ENCODE measurements around the gene CHST3. TPM values are rescaled to one million over a fixed set of nuclear protein-coding genes. Genes with fewer than 3 reads are reported as not detected.
A peak's percentile ranks its signal among the peaks of the same experiment; 100 is the strongest.

The CHST3 gene
- total RNA-seq, 1 experiment from 2014 or later, result 10.0 TPM

DNA sequence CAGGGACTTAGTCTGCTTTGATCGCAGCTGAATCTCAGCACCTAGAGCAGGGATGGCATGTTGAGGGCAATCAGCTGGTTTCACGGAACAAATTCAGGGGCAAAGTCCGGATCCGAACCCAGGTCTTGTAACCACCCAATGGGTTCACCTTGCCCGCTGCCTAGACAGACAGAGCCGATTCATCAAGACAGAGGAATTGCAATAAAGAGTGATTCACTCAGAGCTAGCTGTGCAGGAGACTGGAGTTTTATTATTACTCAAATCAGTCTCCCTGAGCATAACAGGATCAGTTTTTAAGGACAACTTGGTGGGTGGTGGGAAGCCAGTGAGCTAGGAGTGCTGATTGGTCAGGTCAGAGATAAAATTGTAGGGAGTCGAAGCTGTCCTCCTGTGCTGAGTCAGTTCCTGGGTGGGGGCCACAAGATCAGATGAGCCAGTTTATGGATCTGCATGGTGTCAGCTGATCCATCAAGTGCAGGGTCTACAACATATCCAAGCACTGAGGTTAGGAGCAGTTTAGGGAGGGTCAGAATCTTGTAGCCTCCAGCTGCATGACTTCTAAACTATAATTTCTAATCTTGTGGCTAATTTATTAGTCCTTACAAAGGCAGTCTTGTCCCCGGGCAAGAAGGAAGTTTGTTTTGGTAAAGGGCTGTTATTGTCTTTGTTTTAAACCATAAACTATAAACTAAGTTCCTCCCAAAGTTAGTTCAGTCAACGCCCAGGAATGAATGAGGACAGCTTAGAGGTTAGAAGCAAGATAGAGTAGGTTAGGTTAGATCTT is 43.5 kb upstream of the CHST3 start:
- Histone ChIP-seq H3K27me3 (replicated peaks; ENCODE audit: insufficient read depth, low read depth, low read length, poor library complexity) (no peaks in the 10 kb centered on the region), H3K27ac (ENCODE audit: low read depth, low read length, poor library complexity, severe bottlenecking) (no peak overlapping the region), H3K36me3 (ENCODE audit: insufficient read depth, low read length, poor library complexity, severe bottlenecking) (no peaks in the 10 kb centered on the region), H3K4me3 (ENCODE audit: low read depth, low read length, poor library complexity, severe bottlenecking) (no peak overlapping the region), H3K9me3 (ENCODE audit: low read depth, low read length, poor library complexity, severe bottlenecking) (peaks cover 10% of the 10 kb centered on the region), H3K4me1 (ENCODE audit: insufficient read depth, low read length, poor library complexity, severe bottlenecking) (peaks cover 13% of the 10 kb centered on the region)
- ChIA-PET CTCF (no interaction called here), POLR2A (ENCODE audit: low non-redundant PET) (no interaction called here)
- intact Hi-C loops (cut with micrococcal nuclease; ENCODE audit: unreplicated experiment), result no loop called here
- peak; percentile 13 for DNase-seq (ENCODE audit: low spot score)
- no TSS peak for BruUV-seq (replicated peaks)
- TF ChIP-seq EZH2 (IDR thresholded peaks at IDR 0.05; ENCODE audit: borderline replicate concordance, low read depth, low read length, poor library complexity, severe bottlenecking), result no peak
- TF ChIP-seq, protein P1, sequence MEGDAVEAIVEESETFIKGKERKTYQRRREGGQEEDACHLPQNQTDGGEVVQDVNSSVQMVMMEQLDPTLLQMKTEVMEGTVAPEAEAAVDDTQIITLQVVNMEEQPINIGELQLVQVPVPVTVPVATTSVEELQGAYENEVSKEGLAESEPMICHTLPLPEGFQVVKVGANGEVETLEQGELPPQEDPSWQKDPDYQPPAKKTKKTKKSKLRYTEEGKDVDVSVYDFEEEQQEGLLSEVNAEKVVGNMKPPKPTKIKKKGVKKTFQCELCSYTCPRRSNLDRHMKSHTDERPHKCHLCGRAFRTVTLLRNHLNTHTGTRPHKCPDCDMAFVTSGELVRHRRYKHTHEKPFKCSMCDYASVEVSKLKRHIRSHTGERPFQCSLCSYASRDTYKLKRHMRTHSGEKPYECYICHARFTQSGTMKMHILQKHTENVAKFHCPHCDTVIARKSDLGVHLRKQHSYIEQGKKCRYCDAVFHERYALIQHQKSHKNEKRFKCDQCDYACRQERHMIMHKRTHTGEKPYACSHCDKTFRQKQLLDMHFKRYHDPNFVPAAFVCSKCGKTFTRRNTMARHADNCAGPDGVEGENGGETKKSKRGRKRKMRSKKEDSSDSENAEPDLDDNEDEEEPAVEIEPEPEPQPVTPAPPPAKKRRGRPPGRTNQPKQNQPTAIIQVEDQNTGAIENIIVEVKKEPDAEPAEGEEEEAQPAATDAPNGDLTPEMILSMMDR (conservative IDR thresholded peaks at IDR 0.05; ENCODE audit: low read depth, low read length), result no peak

DNA sequence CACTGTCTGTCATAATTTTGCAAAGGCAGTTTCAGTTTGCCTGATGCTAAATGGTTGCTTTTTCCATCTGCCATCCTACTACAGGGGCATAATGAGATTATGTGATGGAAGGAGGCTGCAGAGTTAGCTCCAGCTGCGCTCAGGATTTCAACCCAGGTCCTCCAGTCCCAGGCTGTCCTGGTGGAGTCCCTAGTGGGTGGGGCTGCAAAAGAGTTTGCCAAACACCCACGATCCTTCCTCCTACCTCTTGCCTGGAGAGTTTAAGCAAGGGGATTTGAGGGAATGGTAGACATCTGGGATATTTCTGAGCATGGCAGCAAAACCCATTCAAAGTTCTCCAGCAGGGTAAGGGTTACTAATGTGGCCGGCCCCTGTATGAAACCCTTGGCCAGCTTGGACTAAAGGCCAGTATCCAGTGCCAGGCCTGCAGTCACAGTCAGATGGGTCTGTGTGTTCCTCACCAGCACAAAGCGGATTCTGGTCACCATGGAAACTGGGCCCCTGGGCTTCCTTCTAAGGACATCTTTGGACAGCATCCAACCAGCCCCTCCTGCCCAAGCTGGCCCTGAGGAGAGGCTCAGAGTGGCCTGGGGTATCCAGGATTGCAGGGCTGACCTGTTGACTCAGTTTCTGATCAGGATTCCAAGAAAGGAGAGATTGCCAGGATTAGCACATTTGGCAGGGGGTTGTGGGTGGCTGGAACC is 42.7 kb upstream of the CHST3 start:
- TF ChIP-seq EZH2 (IDR thresholded peaks at IDR 0.05; ENCODE audit: borderline replicate concordance, low read depth, low read length, poor library complexity, severe bottlenecking), result no peak
- TF ChIP-seq, protein P1 (conservative IDR thresholded peaks at IDR 0.05; ENCODE audit: low read depth, low read length), result no peak
- H3K36me3 ChIP-seq (ENCODE audit: insufficient read depth, low read length, poor library complexity, severe bottlenecking), result no peaks in the 10 kb centered on the region
- H3K4me1 ChIP-seq (ENCODE audit: insufficient read depth, low read length, poor library complexity, severe bottlenecking), result peaks cover 13% of the 10 kb centered on the region
- no peak for DNase-seq (ENCODE audit: low spot score)
- H3K9me3 ChIP-seq (ENCODE audit: low read depth, low read length, poor library complexity, severe bottlenecking), result peaks cover 10% of the 10 kb centered on the region
- CTCF ChIA-PET, result no interaction called here
- H3K27me3 ChIP-seq (replicated peaks; ENCODE audit: insufficient read depth, low read depth, low read length, poor library complexity), result no peaks in the 10 kb centered on the region
- no TSS peak for BruUV-seq (replicated peaks)
- H3K4me3 ChIP-seq (ENCODE audit: low read depth, low read length, poor library complexity, severe bottlenecking), result no peak overlapping the region
- POLR2A ChIA-PET (ENCODE audit: low non-redundant PET), result no interaction called here
- intact Hi-C loops (cut with micrococcal nuclease; ENCODE audit: unreplicated experiment), result no loop called here
- H3K27ac ChIP-seq (ENCODE audit: low read depth, low read length, poor library complexity, severe bottlenecking), result no peak overlapping the region

DNA sequence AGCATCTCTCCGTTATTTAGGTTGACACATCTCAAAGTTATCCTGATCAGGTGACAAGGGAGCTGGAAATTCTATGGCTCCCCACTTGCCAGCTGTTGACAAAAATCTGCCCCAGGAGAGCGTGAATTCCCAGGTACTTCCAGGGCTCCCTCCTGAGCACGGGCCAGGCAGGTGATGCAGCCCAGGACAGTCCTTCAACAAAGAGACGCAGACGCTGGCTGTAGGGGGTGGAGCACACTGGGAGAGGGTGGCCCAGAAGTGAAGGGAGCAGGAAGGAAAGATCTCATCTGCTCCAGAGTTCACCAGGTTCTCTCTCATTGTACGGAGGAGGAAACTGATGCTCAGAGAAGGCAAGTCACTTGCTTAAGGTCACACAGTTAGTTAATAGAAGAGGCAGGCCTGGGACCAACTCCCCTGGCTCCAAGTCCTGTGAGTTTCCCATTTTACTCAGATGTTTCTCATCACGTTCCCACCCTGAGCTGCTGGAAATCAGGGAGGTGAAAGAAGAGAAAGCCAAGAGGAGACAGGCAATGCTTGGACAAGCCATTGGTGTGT is 41.0 kb upstream of the CHST3 start:
- H3K27ac ChIP-seq (ENCODE audit: low read depth, low read length, poor library complexity, severe bottlenecking), result no peak overlapping the region
- no peak for TF ChIP-seq EZH2 (IDR thresholded peaks at IDR 0.05; ENCODE audit: borderline replicate concordance, low read depth, low read length, poor library complexity, severe bottlenecking)
- TF ChIP-seq, protein P1 (conservative IDR thresholded peaks at IDR 0.05; ENCODE audit: low read depth, low read length), result no peak
- H3K4me3 ChIP-seq (ENCODE audit: low read depth, low read length, poor library complexity, severe bottlenecking), result no peak overlapping the region
- H3K9me3 ChIP-seq (ENCODE audit: low read depth, low read length, poor library complexity, severe bottlenecking), result no peaks in the 10 kb centered on the region
- intact Hi-C loops (cut with micrococcal nuclease; ENCODE audit: unreplicated experiment), result no loop called here
- no TSS peak for BruUV-seq (replicated peaks)
- ChIA-PET CTCF (interaction anchor here (0.7 kb wide), 1 partner anchor 436 kb away, joined by 5 read pairs; no protein-coding TSS in a partner anchor), POLR2A (ENCODE audit: low non-redundant PET) (no interaction called here)
- no peak for DNase-seq (ENCODE audit: low spot score)
- H3K27me3 ChIP-seq (replicated peaks; ENCODE audit: insufficient read depth, low read depth, low read length, poor library complexity), result peaks cover 3% of the 10 kb centered on the region
- peaks cover 13% of the 10 kb centered on the region for H3K4me1 ChIP-seq (ENCODE audit: insufficient read depth, low read length, poor library complexity, severe bottlenecking)
- no peaks in the 10 kb centered on the region for H3K36me3 ChIP-seq (ENCODE audit: insufficient read depth, low read length, poor library complexity, severe bottlenecking)

Data from A673 (cell line).